Lower lobe of right lung (tissue), 2 donors: ENCODE results near the gene GSTO1. TPM values are rescaled to one million over a fixed set of nuclear protein-coding genes. Genes with fewer than 3 reads are reported as not detected.

ENCODE experiments used
- ATAC-seq, 2 donors: fragments of 200-7000 bp; cut with Tn5 transposase; one replicate each; pipeline ENCODE4 v1.9.1; 2020 to 2022; ENCODE audit warnings: mild to moderate bottlenecking in 2 of 2, moderate library complexity in 2 of 2
- DNase-seq: peaks from one replicate; pipeline ENCODE4 v3.0.0-alpha.2; 2020
- H3K27ac ChIP-seq: fragments of 200-600 bp; one replicate; pipeline ENCODE4 v1.8.0; 2022
- H3K27me3 ChIP-seq: fragments of 200-600 bp; one replicate; pipeline ENCODE4 v1.8.0; 2022; ENCODE audit warnings: low read depth
- H3K36me3 ChIP-seq: fragments of 200-600 bp; one replicate; pipeline ENCODE4 v1.8.0; 2022; ENCODE audit warnings: mild to moderate bottlenecking
- H3K4me1 ChIP-seq: fragments of 200-600 bp; one replicate; pipeline ENCODE4 v1.8.0; 2022
- H3K4me3 ChIP-seq: fragments of 200-600 bp; one replicate; pipeline ENCODE4 v1.8.0; 2022; ENCODE audit warnings: mild to moderate bottlenecking
- H3K9me3 ChIP-seq: fragments of 200-600 bp; one replicate; pipeline ENCODE4 v1.8.0; 2022
- CTCF ChIP-seq: fragments of 200-600 bp; IDR thresholded peaks from one replicate; pipeline ENCODE4 v1.8.0; 2022; ENCODE audit warnings: antibody characterized with exemption, mild to moderate bottlenecking
- intact Hi-C: fragments of 100-400 bp; cut with DNase I; formaldehyde crosslinking; loops from one replicate; pipeline ENCODE4 v1.11.0; 2022
- microRNA-seq: library from miRNA; unstranded; fragments of <30 nt; microRNA quantifications from one replicate; pipeline ENCODE4 v1.2.0, GENCODE V29; 2020; ENCODE audit warnings: borderline number of aligned reads
- total RNA-seq: library from RNA; stranded (reverse); fragmentation: NEBNext Ultra II Directional; extraction: Animal tissue kit (Norgen Biotek cat#: 25700); gene quantifications from one replicate; pipeline ENCODE4 v1.2.1, GENCODE V29; 2021
- donor health status: DM: no; HTN: yes; CAD: no; lungs with severe emphysema.

The GSTO1 gene
- total RNA-seq, 1 donor from 2014 or later: 133 TPM

DNA sequence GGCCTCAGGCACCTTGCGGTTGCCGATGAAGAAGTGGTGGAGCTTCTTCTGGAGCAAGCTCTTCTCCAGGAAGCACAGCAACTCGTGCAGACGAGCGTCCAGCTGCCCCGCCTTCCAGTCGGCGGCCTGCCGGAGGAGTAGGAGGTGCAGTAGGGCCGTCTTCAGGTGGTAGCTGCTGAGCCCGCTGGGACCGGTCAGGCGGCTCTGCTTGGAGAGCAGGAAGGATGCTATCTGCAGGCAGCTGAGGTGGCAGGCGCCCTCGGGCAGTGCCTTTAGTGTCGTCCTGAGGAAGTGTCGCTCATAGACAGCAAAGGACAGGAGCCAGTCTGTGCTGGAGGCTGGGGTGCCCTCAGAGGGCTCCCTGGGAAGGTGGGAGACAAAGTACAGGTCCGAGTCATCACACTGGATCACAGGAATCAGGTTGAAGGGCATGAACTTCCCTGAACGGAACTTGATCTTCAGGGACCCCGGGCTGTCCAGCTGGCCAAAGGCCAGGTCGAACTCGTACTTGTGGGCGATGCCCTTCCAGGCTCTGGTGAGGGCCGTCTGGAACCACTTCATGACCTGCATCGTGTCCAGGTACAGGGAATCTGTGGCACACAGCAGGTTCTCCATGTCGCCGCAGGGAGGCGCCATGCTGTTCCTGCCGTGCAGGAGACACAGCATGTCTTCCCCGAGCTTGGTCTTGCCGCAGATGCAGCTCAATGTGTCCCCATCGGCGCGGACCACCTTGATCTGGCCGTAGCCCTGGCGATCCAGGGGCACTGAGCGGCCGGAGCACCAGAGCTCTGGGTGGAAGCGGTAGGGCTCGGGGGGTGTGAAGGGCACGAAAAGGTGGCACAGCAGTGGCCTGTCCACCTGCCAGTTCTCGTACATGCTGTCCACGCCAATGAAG lies 60.1 kb downstream of the GSTO1 start:
- H3K4me3 ChIP-seq: no peak overlapping the region
- H3K9me3 ChIP-seq: no peaks in the 10 kb centered on the region
- TF ChIP-seq CTCF: no peak
- no peak for ATAC-seq
- no peak overlapping the region for H3K27ac ChIP-seq
- DNase-seq: peak; percentile 49
- H3K36me3 ChIP-seq: peaks cover 59% of the 10 kb centered on the region
- H3K4me1 ChIP-seq: peaks cover 59% of the 10 kb centered on the region
- intact Hi-C loops: no loop called here
- H3K27me3 ChIP-seq: no peaks in the 10 kb centered on the region

GRCh38 chr10:104315486-104315921 lies 60.8 kb downstream of the GSTO1 start:
- intact Hi-C loops: no loop called here
- Histone ChIP-seq H3K4me3 (no peak overlapping the region), H3K4me1 (peaks cover 59% of the 10 kb centered on the region), H3K27me3 (no peaks in the 10 kb centered on the region), H3K36me3 (peaks cover 56% of the 10 kb centered on the region), H3K9me3 (no peaks in the 10 kb centered on the region), H3K27ac (no peak overlapping the region)
- TF ChIP-seq CTCF: no peak
- ATAC-seq (no peak), DNase-seq (no peak)

- Histone ChIP-seq H3K4me3 (no peak overlapping the region), H3K27ac (no peak overlapping the region), H3K4me1 (peaks cover 65% of the 10 kb centered on the region), H3K9me3 (no peaks in the 10 kb centered on the region), H3K36me3 (peaks cover 46% of the 10 kb centered on the region), H3K27me3 (no peaks in the 10 kb centered on the region)
- ATAC-seq (no peak), DNase-seq (no peak)
- intact Hi-C loops: no loop called here
- TF ChIP-seq CTCF: no peak
Observed at GRCh38 chr10:104316321-104317099, 61.8 kb downstream of the GSTO1 start.

Small RNAs within 50 kb of the gene (microRNA-seq; reads per million reads assigned to microRNA genes)
- gene MIR4482 (not detected), gene MIR609 (not detected)

Other genes with a start within 250 kb of the GSTO1 start
- gene COL17A1, start 169.0 kb upstream of the GSTO1 start, total RNA-seq: 0.32 TPM
- 7.4 TPM for gene SFR1, start 132.7 kb upstream of the GSTO1 start, total RNA-seq
- gene CFAP43, start 22.5 kb upstream of the GSTO1 start, total RNA-seq: 12.9 TPM
- gene GSTO2, start 14.3 kb downstream of the GSTO1 start, total RNA-seq: 7.8 TPM
- 37.0 TPM for gene ITPRIP, start 83.6 kb downstream of the GSTO1 start, total RNA-seq
- 1.1 TPM for gene CFAP58, start 98.9 kb downstream of the GSTO1 start, total RNA-seq